Astrocyte (in vitro differentiated cells and primary cell): ENCODE data around the gene KCNC4.

ENCODE experiments used
- CTCF ChIP-seq: IDR thresholded peaks from 2 replicates; pipeline ENCODE4 v1.5.1; 2011; ENCODE audit warnings: low read depth, mild to moderate bottlenecking, inconsistent platforms, low read length, moderate library complexity; ENCODE audit not compliant: insufficient read depth
- EZH2 ChIP-seq: IDR thresholded peaks from 2 replicates; pipeline ENCODE4 v1.6.1; 2012; ENCODE audit warnings: mild to moderate bottlenecking, low read length, inconsistent platforms; ENCODE audit not compliant: insufficient read depth

- no peak for TF ChIP-seq CTCF
- no peak for TF ChIP-seq EZH2
Measured at GRCh38 chr1:110214454-110215404, 4.6 kb downstream of the KCNC4 start.
